ENCODE data around the gene ABTB2. TPM values are rescaled to one million over a fixed set of nuclear protein-coding genes. Genes with fewer than 3 reads are reported as not detected.
A peak's percentile ranks its signal among the peaks of the same experiment; 100 is the strongest.

ABTB2 gene
- total and polyA plus RNA-seq, 2 of the 8 experiments (the other 6 are each of a cell fraction or from before 2014, with no cell fraction given), result 7.7 to 10.2 TPM

GRCh38 chr11:34359548-34359891 lies 1.7 kb upstream of the ABTB2 start:
- H4K5ac ChIP-seq (ENCODE audit: insufficient read length, low read depth, low read length), result no peak overlapping the region
- H3K27ac ChIP-seq (ENCODE audit: low read depth, low read length), result no peak overlapping the region
- no peak overlapping the region for H4K91ac ChIP-seq (replicated peaks; ENCODE audit: insufficient read length, low read length)
- peaks cover 20% of the 10 kb centered on the region for H3K23me2 ChIP-seq (ENCODE audit: low read depth, low read length)
- no peak overlapping the region for H3K4ac ChIP-seq (replicated peaks; ENCODE audit: insufficient read length, low read depth, low read length)
- no peak overlapping the region for H3K56ac ChIP-seq (replicated peaks; ENCODE audit: insufficient read length, low read depth, low read length)
- H3K9me3 ChIP-seq (ENCODE audit: insufficient read depth in 2 of 2, low read depth in 1 of 2, low read length in 1 of 2), result no peaks in the 10 kb centered on the region
- no peak overlapping the region for H2AFZ ChIP-seq (ENCODE audit: low read length)
- no peaks in the 10 kb centered on the region for H3K36me3 ChIP-seq (ENCODE audit: control insufficient read depth in 2 of 4, insufficient read depth in 4 of 4, low read length in 3 of 4)
- POLR2A ChIA-PET (ENCODE audit: partially characterized antibody), result no interaction called here
- no peak overlapping the region for H2BK20ac ChIP-seq (ENCODE audit: low read length)
- H4K20me1 ChIP-seq (replicated peaks in 1 of 2; ENCODE audit: control insufficient read depth in 1 of 2, insufficient read depth in 2 of 2, low read length in 2 of 2), result peaks cover 13 to 16% of the 10 kb centered on the region in 2 experiments
- peaks cover 5 to 31% (median 24%) of the 10 kb centered on the region in 4 experiments for H3K27me3 ChIP-seq (replicated peaks in 1 of 4; ENCODE audit: control insufficient read depth in 3 of 4, extremely low read depth in 1 of 4, insufficient read depth in 3 of 4, low read length in 3 of 4)
- no peak overlapping the region for H4K8ac ChIP-seq (ENCODE audit: extremely low read depth, insufficient read depth, low read length)
- H2AK5ac ChIP-seq (ENCODE audit: low read depth, low read length), result no peak overlapping the region
- H2BK5ac ChIP-seq (ENCODE audit: low read depth, low read length), result no peak overlapping the region
- 25% methylated on average over 4 of the region's 4 CpGs; no CpG with 5 or more reads in 1 of the 2 experiments for WGBS, 2 experiments (ENCODE audit: extremely low coverage in 1 of 2, insufficient coverage in 1 of 2, insufficient read length in 1 of 2, insufficient replicate concordance in 2 of 2, low coverage in 1 of 2, low lambda C conversion rate in 2 of 2, missing lambda C conversion rate in 1 of 2)
- CTCF ChIA-PET (ENCODE audit: partially characterized antibody), result no interaction called here
- peaks cover 0 to 21% (median 8%) of the 10 kb centered on the region in 4 experiments; a peak in 5 of 7 replicates for H3K4me1 ChIP-seq (replicated peaks in 1 of 4; ENCODE audit: control insufficient read depth in 3 of 4, insufficient read depth in 4 of 4, low read length in 3 of 4)
- H3K4me2 ChIP-seq (ENCODE audit: insufficient read depth in 1 of 2, low read depth in 2 of 2, low read length in 2 of 2), result peak overlapping the region; percentile 78 to 98; a peak in 3 of 4 replicates
- H3K18ac ChIP-seq (ENCODE audit: extremely low read depth, low read length), result no peak overlapping the region
- no peak overlapping the region for H2BK120ac ChIP-seq (replicated peaks; ENCODE audit: low read depth, low read length)
- no peak overlapping the region for H2BK12ac ChIP-seq (ENCODE audit: low read depth, low read length)
- H3K14ac ChIP-seq (ENCODE audit: insufficient read length), result no peak overlapping the region
- DNase-seq (ENCODE audit: low read depth in 1 of 2, low spot score in 2 of 2) (no peak), FAIRE-seq (no peak)
- no peak overlapping the region for H3K23ac ChIP-seq (ENCODE audit: insufficient read length)
- TF ChIP-seq ATF3 (IDR thresholded peaks at IDR 0.05; ENCODE audit: insufficient read depth, low read depth, low read length) (no peak), ATF2 (IDR thresholded peaks at IDR 0.05; ENCODE audit: low read length) (no peak), HDAC6 (IDR thresholded peaks at IDR 0.05; ENCODE audit: low read depth, low read length) (no peak), BCL11A (IDR thresholded peaks at IDR 0.05; ENCODE audit: low read depth in 2 of 2, low read length in 2 of 2) (no peak), TEAD4 (IDR thresholded peaks at IDR 0.05; ENCODE audit: low read depth, low read length) (no peak), JUND (IDR thresholded peaks at IDR 0.05; ENCODE audit: low read length) (no peak), GTF2F1 (IDR thresholded peaks at IDR 0.05; ENCODE audit: borderline replicate concordance, low read depth, low read length) (no peak), CEBPB (IDR thresholded peaks at IDR 0.05; ENCODE audit: low read depth, low read length) (no peak), TBP (IDR thresholded peaks at IDR 0.05; ENCODE audit: low read depth, low read length) (no peak), SAP30 (IDR thresholded peaks at IDR 0.05; ENCODE audit: insufficient read depth, insufficient replicate concordance, low read length) (no peak)
- no peak overlapping the region for H3K9ac ChIP-seq (replicated peaks in 1 of 4; ENCODE audit: extremely low read depth in 1 of 4, low read depth in 3 of 4, low read length in 3 of 4)
- peak overlapping the region in 1 of 4 experiments; percentile 64; a peak in 2 of 8 replicates for H3K4me3 ChIP-seq (ENCODE audit: extremely low read depth in 1 of 4, insufficient read depth in 2 of 4, low read depth in 3 of 4, low read length in 4 of 4)
- no peak overlapping the region for H2BK15ac ChIP-seq (ENCODE audit: low read length)
- no peaks in the 10 kb centered on the region for H3K79me1 ChIP-seq (ENCODE audit: low read depth, low read length)
- peaks cover 0 to 12% of the 10 kb centered on the region in 2 experiments; a peak in 2 of 4 replicates for H3K79me2 ChIP-seq (ENCODE audit: control insufficient read depth in 1 of 2, insufficient read depth in 2 of 2, low read length in 2 of 2)
